ENCODE results near the gene CDR2.

GRCh38 chr16:22329199-22329695 is 45.2 kb downstream of the CDR2 start:
- TF ChIP-seq CTCF (IDR thresholded peaks at IDR 0.05; ENCODE audit: insufficient read depth, low read length, poor library complexity, severe bottlenecking) (no peak), EZH2phosphoT487 (conservative IDR thresholded peaks at IDR 0.05; ENCODE audit: low read length) (no peak)
